Measurements from ENCODE around the gene KRTAP29-1.
"Not testable (repeated sequence)": the region's sequence is repeated elsewhere in the genome, so short reads cannot be mapped to it uniquely, and the experiment has no call there.

KRTAP29-1 gene

DNA sequence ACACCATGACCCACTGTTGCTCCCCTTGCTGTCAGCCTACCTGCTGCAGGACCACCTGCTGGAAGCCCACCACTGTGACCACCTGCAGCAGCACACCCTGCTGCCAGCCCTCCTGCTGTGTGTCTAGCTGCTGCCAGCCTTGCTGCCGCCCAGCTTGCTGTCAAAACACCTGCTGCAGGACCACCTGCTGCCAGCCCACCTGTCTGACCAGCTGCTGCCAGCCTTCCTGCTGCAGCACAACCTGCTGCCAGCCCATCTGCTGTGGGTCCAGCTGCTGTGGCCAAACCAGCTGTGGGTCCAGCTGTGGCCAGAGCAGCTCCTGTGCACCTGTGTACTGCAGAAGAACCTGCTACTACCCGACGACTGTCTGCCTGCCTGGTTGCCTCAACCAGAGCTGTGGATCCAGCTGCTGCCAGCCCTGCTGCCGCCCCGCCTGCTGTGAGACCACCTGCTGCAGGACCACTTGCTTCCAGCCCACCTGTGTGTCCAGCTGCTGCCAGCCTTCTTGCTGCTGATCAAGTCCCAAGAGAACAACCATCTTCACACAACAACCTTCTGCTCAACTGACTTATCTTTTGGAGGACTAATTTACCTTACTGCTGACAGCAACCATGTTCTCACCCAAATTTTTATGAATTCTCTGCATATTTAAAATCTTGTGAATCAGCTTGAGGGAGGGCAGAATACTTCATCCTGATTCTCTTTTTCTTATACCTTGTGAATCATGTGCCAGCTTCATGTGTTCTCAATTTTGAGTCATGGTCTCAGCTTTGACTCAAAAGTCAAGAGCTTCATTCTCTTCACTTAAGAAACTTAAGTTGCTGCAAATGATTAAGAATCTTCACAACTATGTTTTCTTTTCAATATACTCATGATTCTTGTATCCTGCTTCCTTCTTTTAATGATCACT is 47.0 kb downstream of the KRTAP29-1 start, which contains the start of gene KRTAP9-9:
Gene KRTAP9-9, plus strand, starts transcription at position 4 of the 910 bp plus-strand sequence.
- H3K4me1 Mint-ChIP-seq (ENCODE audit: low read depth); H3K27me3 Mint-ChIP-seq; H3K9me3 Mint-ChIP-seq (ENCODE audit: low read depth); H3K27ac Mint-ChIP-seq; H3K36me3 Mint-ChIP-seq; H3K4me3 Mint-ChIP-seq: not testable (repeated sequence)

DNA sequence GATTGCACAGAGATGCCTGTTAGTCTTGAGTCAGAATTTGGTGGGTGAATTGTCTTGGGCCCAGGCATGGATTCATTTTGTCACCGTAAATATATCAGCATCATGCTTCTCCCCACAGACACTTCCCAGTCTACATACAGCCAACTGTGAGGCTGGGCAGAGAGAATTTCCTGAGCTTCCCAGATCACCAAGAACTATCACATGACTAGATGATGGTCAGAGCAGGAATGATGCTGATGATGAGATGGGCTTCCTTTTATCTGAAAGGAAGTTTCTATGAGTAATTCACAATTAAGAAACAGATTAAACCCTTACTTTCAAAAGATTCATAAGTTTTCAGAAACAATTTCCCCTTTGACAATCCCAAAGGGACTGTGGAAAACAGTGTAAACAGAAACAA is 47.8 kb downstream of the KRTAP29-1 start:
- H3K9me3 Mint-ChIP-seq (ENCODE audit: low read depth) = no peaks in the 10 kb centered on the region

More for the DNA sequence above, 47.8 kb downstream of the KRTAP29-1 start:
- no peaks in the 10 kb centered on the region for H3K4me1 Mint-ChIP-seq (ENCODE audit: low read depth)
- no peak overlapping the region for H3K27ac Mint-ChIP-seq
- peaks cover 5% of the 10 kb centered on the region for H3K27me3 Mint-ChIP-seq
- peaks cover 3% of the 10 kb centered on the region for H3K36me3 Mint-ChIP-seq
- H3K4me3 Mint-ChIP-seq = no peak overlapping the region
